Glutamatergic neuron (in vitro differentiated cells): ENCODE data around the gene AIDA. TPM values are rescaled to one million over a fixed set of nuclear protein-coding genes. Genes with fewer than 3 reads are reported as not detected.
"Not testable (repeated sequence)": the region's sequence is repeated elsewhere in the genome, so short reads cannot be mapped to it uniquely, and the experiment has no call there.

Experiments
- DNase-seq: peaks from one replicate; pipeline ENCODE4 v3.0.0; 2022
- H3K27ac Mint-ChIP-seq: one replicate; pipeline ENCODE4 v1.8.0; 2020; ENCODE audit warnings: mild to moderate bottlenecking, mixed read lengths, inconsistent platforms; ENCODE audit not compliant: unreplicated experiment
- H3K27me3 Mint-ChIP-seq: one replicate; pipeline ENCODE4 v1.8.0; 2020; ENCODE audit warnings: mild to moderate bottlenecking, moderate library complexity, mixed read lengths, inconsistent platforms; ENCODE audit not compliant: unreplicated experiment
- H3K36me3 Mint-ChIP-seq: one replicate; pipeline ENCODE4 v1.8.0; 2020; ENCODE audit warnings: mild to moderate bottlenecking, mixed read lengths, inconsistent platforms; ENCODE audit not compliant: unreplicated experiment
- H3K4me1 Mint-ChIP-seq: one replicate; pipeline ENCODE4 v1.8.0; 2020; ENCODE audit warnings: mild to moderate bottlenecking, low read depth, mixed read lengths, inconsistent platforms; ENCODE audit not compliant: unreplicated experiment
- H3K4me3 Mint-ChIP-seq: one replicate; pipeline ENCODE4 v1.8.0; 2020; ENCODE audit warnings: mild to moderate bottlenecking, mixed read lengths, inconsistent platforms; ENCODE audit not compliant: unreplicated experiment
- H3K9me3 Mint-ChIP-seq: one replicate; pipeline ENCODE4 v1.8.0; 2020; ENCODE audit warnings: mild to moderate bottlenecking, moderate library complexity, mixed read lengths, inconsistent platforms; ENCODE audit not compliant: unreplicated experiment
- total RNA-seq: library from RNA; stranded (reverse); fragmentation: NEBNext Ultra II Directional; extraction: Animal tissue kit (Norgen Biotek cat#: 25700); gene quantifications from one replicate; pipeline ENCODE4 v1.2.1, GENCODE V29; 2021; ENCODE audit not compliant: unreplicated experiment
- TF ChIP-seq, protein P1 (sequence below): fragments of 200-600 bp; sonication (generic); IDR thresholded peaks from one replicate; pipeline ENCODE4 v1.5.0; 2021; ENCODE audit not compliant: partially characterized antibody, unreplicated experiment

AIDA gene
- total RNA-seq, 1 donor from 2014 or later, result 73.3 TPM

DNA sequence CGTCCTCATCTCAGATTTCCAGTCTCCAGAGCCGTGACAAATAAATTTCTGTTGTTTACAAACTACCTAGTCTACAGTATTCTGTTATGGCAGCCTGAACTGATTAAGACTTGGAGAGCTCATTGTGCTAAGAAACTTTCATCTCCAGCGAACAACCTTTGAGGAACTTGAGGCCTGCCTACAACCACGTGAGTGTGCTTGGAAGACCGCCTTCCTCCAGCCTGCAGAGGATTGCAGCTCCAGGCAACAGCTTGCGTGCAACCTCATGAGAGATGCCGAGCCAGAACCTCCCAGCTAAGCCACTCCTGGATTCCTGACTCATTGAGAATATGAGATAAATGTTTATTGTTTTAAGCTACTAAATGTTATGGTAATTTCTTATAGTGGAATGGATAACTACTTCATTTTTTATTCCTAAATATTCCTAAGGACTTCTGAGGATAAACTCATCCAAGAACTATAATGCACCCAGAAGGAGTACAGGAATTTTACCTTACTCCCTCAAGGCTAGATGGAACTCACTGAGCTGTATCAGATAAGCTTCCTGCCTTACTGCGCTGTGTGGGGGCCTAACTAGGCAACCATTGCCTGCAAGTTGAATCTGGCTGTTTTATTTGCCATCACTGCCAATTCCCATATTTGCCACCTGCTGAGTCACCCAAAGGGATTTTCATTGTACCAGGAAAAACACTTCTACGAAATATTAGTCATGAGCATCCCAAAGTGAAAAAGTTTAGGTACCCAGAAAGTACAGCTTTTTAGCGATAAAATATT, 42.3 kb upstream of the AIDA start:
- TF ChIP-seq, protein P1, sequence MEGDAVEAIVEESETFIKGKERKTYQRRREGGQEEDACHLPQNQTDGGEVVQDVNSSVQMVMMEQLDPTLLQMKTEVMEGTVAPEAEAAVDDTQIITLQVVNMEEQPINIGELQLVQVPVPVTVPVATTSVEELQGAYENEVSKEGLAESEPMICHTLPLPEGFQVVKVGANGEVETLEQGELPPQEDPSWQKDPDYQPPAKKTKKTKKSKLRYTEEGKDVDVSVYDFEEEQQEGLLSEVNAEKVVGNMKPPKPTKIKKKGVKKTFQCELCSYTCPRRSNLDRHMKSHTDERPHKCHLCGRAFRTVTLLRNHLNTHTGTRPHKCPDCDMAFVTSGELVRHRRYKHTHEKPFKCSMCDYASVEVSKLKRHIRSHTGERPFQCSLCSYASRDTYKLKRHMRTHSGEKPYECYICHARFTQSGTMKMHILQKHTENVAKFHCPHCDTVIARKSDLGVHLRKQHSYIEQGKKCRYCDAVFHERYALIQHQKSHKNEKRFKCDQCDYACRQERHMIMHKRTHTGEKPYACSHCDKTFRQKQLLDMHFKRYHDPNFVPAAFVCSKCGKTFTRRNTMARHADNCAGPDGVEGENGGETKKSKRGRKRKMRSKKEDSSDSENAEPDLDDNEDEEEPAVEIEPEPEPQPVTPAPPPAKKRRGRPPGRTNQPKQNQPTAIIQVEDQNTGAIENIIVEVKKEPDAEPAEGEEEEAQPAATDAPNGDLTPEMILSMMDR, result no peak
- Mint-ChIP-seq H3K4me3 (no peak overlapping the region), H3K27me3 (no peaks in the 10 kb centered on the region), H3K9me3 (no peaks in the 10 kb centered on the region), H3K4me1 (peaks cover 2% of the 10 kb centered on the region), H3K27ac (no peak overlapping the region), H3K36me3 (no peaks in the 10 kb centered on the region)
- no peak for DNase-seq

DNA sequence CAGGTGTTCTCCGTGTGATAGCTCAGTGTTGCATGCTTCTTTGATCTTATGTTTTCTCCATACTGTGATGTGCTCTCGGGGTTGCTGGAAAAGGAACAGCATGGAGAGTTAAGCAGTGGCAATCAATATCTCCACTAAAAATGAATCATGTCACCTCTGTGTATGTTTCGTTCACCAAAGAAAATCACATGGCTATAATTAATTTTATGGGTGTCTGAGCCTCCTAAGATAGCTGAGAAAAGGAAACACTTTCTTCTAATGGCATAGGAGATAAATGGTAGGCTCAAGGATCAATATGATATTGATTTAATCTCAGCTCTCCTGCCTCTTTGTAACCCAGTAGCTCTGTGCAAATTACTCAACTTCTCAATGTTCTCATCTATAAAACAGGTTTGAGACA, 39.0 kb upstream of the AIDA start:
- no peaks in the 10 kb centered on the region for H3K27me3 Mint-ChIP-seq
- no peak overlapping the region for H3K4me3 Mint-ChIP-seq
- TF ChIP-seq, protein P1, result no peak
- no peak overlapping the region for H3K27ac Mint-ChIP-seq
- no peaks in the 10 kb centered on the region for H3K36me3 Mint-ChIP-seq
- peaks cover 2% of the 10 kb centered on the region for H3K4me1 Mint-ChIP-seq
- no peak for DNase-seq
- H3K9me3 Mint-ChIP-seq, result no peaks in the 10 kb centered on the region

DNA sequence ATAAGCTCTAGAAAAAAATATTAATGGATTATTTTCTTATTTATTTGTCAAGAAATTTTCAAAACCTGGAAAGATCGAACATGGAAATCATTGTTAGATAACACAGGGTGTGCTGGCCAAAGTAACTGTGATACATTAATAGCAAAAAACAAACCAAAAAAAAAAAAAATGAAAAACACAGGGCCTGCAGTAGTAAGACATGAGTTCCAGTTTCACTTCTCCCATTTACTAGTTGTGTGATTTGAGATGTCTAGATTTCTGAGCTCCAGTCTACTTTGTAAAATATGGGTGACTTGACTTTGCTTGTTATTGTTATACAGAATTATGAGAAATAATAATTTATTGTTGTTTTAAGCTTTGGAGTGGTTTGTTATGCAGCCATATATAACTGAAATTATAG, 38.4 kb upstream of the AIDA start:
- TF ChIP-seq, protein P1, result no peak
- H3K36me3 Mint-ChIP-seq, result no peaks in the 10 kb centered on the region
- no peaks in the 10 kb centered on the region for H3K9me3 Mint-ChIP-seq
- H3K4me1 Mint-ChIP-seq, result peaks cover 2% of the 10 kb centered on the region
- H3K27me3 Mint-ChIP-seq, result no peaks in the 10 kb centered on the region
- DNase-seq, result no peak
- H3K4me3 Mint-ChIP-seq, result no peak overlapping the region
- H3K27ac Mint-ChIP-seq, result no peak overlapping the region

DNA sequence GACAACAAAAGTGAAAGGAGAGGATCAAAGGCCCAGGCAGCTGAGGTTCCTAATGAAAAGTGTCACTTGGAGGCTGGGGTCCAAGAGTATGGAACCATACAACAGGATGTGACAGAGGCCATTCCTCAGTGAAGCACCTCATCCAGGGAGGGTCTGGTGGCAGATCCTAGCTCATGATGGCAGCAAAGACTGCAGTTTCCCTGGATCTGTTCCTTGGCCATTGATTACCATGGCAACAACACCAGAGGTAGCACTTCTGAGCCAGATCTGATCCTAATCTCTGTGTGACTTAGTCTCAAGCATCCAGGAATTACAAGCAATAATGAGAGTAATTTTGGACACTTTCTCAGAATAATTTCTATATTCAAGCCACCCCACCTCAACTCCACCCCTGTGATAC, 37.6 kb upstream of the AIDA start:
- Mint-ChIP-seq H3K27ac (no peak overlapping the region), H3K4me3 (no peak overlapping the region), H3K9me3 (no peaks in the 10 kb centered on the region), H3K27me3 (no peaks in the 10 kb centered on the region), H3K36me3 (no peaks in the 10 kb centered on the region), H3K4me1 (peaks cover 2% of the 10 kb centered on the region)
- no peak for DNase-seq
- TF ChIP-seq, protein P1, result no peak

DNA sequence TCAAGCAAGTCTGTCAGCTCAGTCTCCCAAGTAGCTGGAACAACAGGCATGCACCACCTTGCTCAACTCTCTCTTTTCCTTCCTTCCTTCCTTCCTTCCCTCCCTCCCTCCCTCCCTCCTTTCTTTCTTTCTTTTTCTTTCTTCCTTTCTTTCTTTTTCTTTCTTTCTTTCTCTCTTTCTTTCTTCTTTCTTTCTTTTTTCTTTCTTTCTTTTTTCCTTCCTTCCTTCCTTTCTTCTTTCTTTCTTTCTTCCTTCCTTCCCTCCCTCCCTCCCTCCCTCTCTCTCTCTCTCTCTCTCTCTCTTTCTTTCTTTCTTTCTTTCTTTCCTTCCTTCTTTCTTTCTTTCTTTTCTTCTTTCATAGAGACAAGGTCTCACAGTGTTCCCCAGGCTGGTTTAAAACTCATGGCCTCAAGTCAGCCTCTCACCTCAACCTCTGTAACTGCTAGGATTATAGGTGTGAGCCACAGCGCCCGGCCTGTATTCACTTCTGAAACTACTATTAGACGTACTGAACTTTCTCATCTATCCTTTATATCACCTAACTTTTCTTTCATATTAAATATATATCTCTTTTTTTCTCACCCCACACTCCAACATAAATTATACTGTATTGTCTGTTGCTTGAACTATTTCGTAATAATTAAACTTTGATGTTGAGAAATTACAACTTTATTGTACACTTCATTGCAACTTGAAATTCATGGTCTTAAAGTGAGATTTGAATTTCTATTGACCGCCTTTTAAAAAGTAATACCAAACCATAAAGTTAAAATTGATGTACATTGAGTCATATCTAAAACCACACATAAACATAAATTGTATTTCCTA, 29.6 kb upstream of the AIDA start:
- not testable (repeated sequence) for DNase-seq, H3K9me3 Mint-ChIP-seq, H3K27ac Mint-ChIP-seq, H3K4me3 Mint-ChIP-seq, H3K4me1 Mint-ChIP-seq, H3K27me3 Mint-ChIP-seq, H3K36me3 Mint-ChIP-seq
